AG09309 (cell line): ENCODE results near the gene MAP3K14.
"Not testable (repeated sequence)": the region's sequence is repeated elsewhere in the genome, so short reads cannot be mapped to it uniquely, and the experiment has no call there.

Experiments
- DNase-seq: peaks from one replicate; pipeline ENCODE4 v3.0.0-alpha.2; 2010; ENCODE audit warnings: low read depth
- H3K4me3 ChIP-seq: 2 replicates; pipeline ENCODE4 v1.5.1; 2011; ENCODE audit warnings: mild to moderate bottlenecking, low read depth, low read length, moderate library complexity; ENCODE audit not compliant: control insufficient read depth
- CTCF ChIP-seq: IDR thresholded peaks from 2 replicates; pipeline ENCODE4 v1.5.1; 2011; ENCODE audit warnings: mild to moderate bottlenecking, low read depth, low read length, inconsistent platforms; ENCODE audit not compliant: insufficient read depth, control insufficient read depth; ENCODE audit errors: missing control alignments

Gene MAP3K14

DNA sequence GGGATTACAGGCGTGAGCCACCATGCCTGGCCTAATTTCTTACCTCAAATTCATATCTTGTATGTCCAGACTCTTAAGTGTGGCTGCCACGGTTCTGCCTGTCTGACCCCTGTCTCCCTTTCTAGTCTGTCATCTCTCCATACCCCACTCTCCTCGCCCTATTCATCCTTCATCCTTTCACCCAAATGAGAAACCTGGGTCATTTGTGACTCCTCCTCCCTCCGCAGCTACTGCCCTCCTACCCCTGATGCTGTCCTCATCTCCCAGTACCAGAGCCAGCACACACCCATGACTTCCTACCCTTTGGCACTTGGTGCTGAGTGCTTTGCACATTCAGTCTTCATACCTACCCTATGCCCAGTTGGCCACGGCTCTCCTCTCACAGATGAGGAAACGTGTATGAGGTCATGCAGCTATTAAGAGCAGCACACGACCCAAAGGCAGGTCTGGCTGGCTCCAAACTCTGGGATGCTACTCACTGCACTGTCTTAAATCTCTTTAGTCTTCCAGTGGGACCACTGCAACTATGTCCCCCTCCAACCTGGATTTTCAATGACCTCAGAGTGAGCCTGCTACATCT, 56.5 kb downstream of the MAP3K14 start:
- no peak for DNase-seq
- TF ChIP-seq CTCF = no peak
- H3K4me3 ChIP-seq = no peak overlapping the region

GRCh38 chr17:45258981-45259380, 57.8 kb downstream of the MAP3K14 start:
- H3K4me3 ChIP-seq = no peak overlapping the region
- TF ChIP-seq CTCF = no peak
- no peak for DNase-seq

DNA sequence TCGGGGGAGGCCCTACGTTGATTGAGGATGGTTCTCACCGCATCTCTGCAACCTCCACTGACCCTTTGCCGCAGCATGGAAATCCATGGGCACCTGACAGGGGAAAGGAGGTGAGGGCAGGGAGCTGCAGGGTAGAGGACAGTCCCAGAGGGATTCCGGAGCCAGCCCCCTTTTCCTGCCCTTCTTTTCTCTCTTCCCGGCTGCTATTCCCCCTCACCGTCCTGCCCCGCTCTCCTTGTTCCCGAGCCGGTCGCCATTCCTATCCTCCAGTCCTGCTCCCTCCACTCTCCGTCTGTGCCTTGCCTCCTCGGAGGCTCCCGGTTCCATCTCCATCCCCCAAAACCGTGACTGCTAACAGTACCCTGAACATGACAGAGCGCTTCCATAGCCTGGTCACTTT, 59.7 kb downstream of the MAP3K14 start:
- no peak for DNase-seq
- no peak overlapping the region for H3K4me3 ChIP-seq
- TF ChIP-seq CTCF = no peak

- H3K4me3 ChIP-seq = no peak overlapping the region
- DNase-seq = no peak
- TF ChIP-seq CTCF = no peak
Observed at GRCh38 chr17:45256114-45256966, 60.5 kb downstream of the MAP3K14 start.

DNA sequence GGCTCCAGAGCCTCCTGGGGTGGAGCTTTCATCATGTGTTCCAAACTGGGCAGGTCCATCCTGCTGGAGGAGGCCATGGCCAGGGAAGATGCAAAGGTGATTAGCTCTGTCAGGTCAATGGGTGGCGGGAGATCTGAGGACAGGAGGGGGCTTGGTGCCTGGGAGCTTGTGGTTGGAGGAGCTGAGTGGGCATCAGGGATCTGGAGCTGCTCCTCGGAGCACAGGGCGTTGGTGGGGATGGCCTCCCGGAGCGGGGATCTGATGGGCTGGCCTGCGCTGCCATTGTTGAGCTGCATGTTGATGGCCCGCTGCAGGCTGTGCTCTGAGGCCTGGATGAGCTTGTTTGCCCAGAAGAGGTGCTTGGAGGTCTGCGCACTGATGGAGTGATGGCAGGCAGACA, 61.5 kb downstream of the MAP3K14 start:
- DNase-seq = no peak
- TF ChIP-seq CTCF = no peak
- no peak overlapping the region for H3K4me3 ChIP-seq

GRCh38 chr17:45253879-45254278, 62.9 kb downstream of the MAP3K14 start:
- no peak for DNase-seq
- TF ChIP-seq CTCF = no peak
- no peak overlapping the region for H3K4me3 ChIP-seq

DNA sequence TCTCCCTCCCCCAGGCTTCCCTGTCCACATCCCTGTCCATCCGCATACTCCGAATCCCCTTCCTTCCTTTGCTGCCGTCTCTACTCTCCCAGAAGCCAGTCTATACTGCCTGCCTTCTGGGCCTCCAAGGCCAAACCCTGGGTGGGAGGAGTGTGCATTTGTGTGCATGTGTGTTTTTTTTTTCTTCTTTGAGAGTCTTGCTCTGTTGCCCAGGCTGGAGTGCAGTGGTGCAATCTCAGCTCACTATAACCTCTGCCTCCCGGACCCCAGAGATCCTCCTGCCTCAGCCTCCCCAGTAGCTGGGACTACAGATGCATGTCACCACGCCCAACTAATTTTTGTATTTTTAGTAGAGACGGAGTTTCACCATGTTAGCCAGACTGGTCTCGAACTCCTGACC, 63.6 kb downstream of the MAP3K14 start:
- not testable (repeated sequence) for H3K4me3 ChIP-seq, DNase-seq
